Testis (tissue), 3 donors: Measurements from ENCODE around the gene METTL26. TPM values are rescaled to one million over a fixed set of nuclear protein-coding genes. Genes with fewer than 3 reads are reported as not detected.
A peak's percentile ranks its signal among the peaks of the same experiment; 100 is the strongest.

ENCODE experiments used
- DNase-seq: peaks from one replicate; pipeline ENCODE4 v3.0.0-alpha.2; 2019
- H3K27ac ChIP-seq, 2 donors: fragments of 200-600 bp; sonication (generic); one replicate each; pipeline ENCODE4 v1.5.1; 2019
- H3K27me3 ChIP-seq: fragments of 200-600 bp; sonication (generic); one replicate; pipeline ENCODE4 v1.5.1; 2019
- H3K36me3 ChIP-seq: fragments of 200-600 bp; sonication (generic); one replicate; pipeline ENCODE4 v1.5.1; 2017; ENCODE audit warnings: low read depth; ENCODE audit errors: missing control alignments
- H3K4me1 ChIP-seq: fragments of 200-600 bp; sonication (generic); one replicate; pipeline ENCODE4 v1.5.1; 2019
- H3K4me3 ChIP-seq, 2 donors: fragments of 200-600 bp; sonication (generic); one replicate each; pipeline ENCODE4 v1.5.1; 2017 to 2019
- H3K9me3 ChIP-seq: fragments of 200-600 bp; sonication (generic); one replicate; pipeline ENCODE4 v1.5.1; 2017
- CTCF ChIP-seq, 3 experiments: fragments of 450-650 bp in 2 of 3; fragments of 200-600 bp in 1 of 3; sonication (generic) in 1 of 3; IDR thresholded peaks; one replicate each; pipeline ENCODE4 v1.5.1; 2016 to 2019; ENCODE audit warnings: antibody characterized with exemption in 3 of 3, mild to moderate bottlenecking in 2 of 3, moderate library complexity in 1 of 3
- POLR2A ChIP-seq: fragments of 450-650 bp; IDR thresholded peaks from one replicate; pipeline ENCODE4 v1.6.1; 2017; ENCODE audit warnings: antibody characterized with exemption, mild to moderate bottlenecking, moderate library complexity
- WGBS, 2 donors: methylation state at CpG; one replicate each; pipeline ENCODE4 v1.1.5; 2018; 5-methylcytosine and 5-hydroxymethylcytosine counted together
- intact Hi-C: fragments of 100-400 bp; cut with DNase I; formaldehyde crosslinking; loops from one replicate; pipeline ENCODE4 v1.15.1; 2023; ENCODE audit warnings: low total_unique reads
- polyA plus RNA-seq: library from polyadenylated mRNA; stranded (reverse); fragments of 350-450 nt; fragmentation: Illumina TruSeq; extraction: RNeasy Lipid Tissue Mini Kit (QIAGEN cat#74804); gene quantifications from one replicate; pipeline ENCODE4 v1.2.3, GENCODE V29; 2014; ENCODE audit warnings: low read depth, low replicate concordance; ENCODE audit not compliant: insufficient read depth
- total RNA-seq, 2 donors: library from RNA; depleted of rRNA; stranded (reverse); fragments of >200 nt; gene quantifications; one replicate each; pipeline ENCODE4 v1.2.3, GENCODE V29; 2016

METTL26 gene
- total and polyA plus RNA-seq, 3 donors from 2014 or later = 72.1 to 185 (median 161) TPM

GRCh38 chr16:662597-662996, 26.5 kb upstream of the METTL26 start:
- Histone ChIP-seq H3K27me3 (no peaks in the 10 kb centered on the region), H3K9me3 (no peaks in the 10 kb centered on the region), H3K36me3 (no peaks in the 10 kb centered on the region), H3K4me1 (peaks cover 15% of the 10 kb centered on the region), H3K4me3 (no peak overlapping the region), H3K27ac (no peak overlapping the region)
- no peak for DNase-seq
- intact Hi-C loops = loop anchor here (10.0 kb wide), 1 partner anchor 78 kb away; no protein-coding TSS in a partner anchor
- TF ChIP-seq POLR2A (no peak), CTCF (IDR thresholded peaks at IDR 0.05) (no peak)
- 90 to 96% methylated on average over 12 to 20 of the region's 21 CpGs for WGBS, 2 donors

- intact Hi-C loops = loop anchor here (10.0 kb wide), 1 partner anchor 77 kb away; no protein-coding TSS in a partner anchor
- TF ChIP-seq POLR2A = no peak
- no peak for TF ChIP-seq CTCF (IDR thresholded peaks at IDR 0.05)
- Histone ChIP-seq H3K9me3 (no peaks in the 10 kb centered on the region), H3K27me3 (no peaks in the 10 kb centered on the region), H3K4me3 (no peak overlapping the region), H3K36me3 (no peaks in the 10 kb centered on the region), H3K27ac (no peak overlapping the region), H3K4me1 (peaks cover 12% of the 10 kb centered on the region)
- no peak for DNase-seq
- 92 to 95% methylated on average over 14 to 19 of the region's 19 CpGs for WGBS, 2 donors
These were observed 26.0 kb upstream of the METTL26 start for GRCh38 chr16:662095-662494.

- Histone ChIP-seq H3K9me3 (no peaks in the 10 kb centered on the region), H3K27me3 (no peaks in the 10 kb centered on the region), H3K4me3 (no peak overlapping the region), H3K27ac (peak overlapping the region in 1 of 2 donors; percentile 55), H3K4me1 (peaks cover 12% of the 10 kb centered on the region), H3K36me3 (no peaks in the 10 kb centered on the region)
- TF ChIP-seq POLR2A = no peak
- TF ChIP-seq CTCF (IDR thresholded peaks at IDR 0.05) = no peak
- DNase-seq = no peak
- 49 to 72% methylated on average over 12 to 35 of the region's 35 CpGs for WGBS, 2 donors
- intact Hi-C loops = loop anchor here (10.0 kb wide), 1 partner anchor 77 kb away; no protein-coding TSS in a partner anchor
These were observed 25.2 kb upstream of the METTL26 start for GRCh38 chr16:661184-661821.

GRCh38 chr16:660459-661183, 24.5 kb upstream of the METTL26 start:
- H3K4me3 ChIP-seq = no peak overlapping the region
- H3K4me1 ChIP-seq = peaks cover 12% of the 10 kb centered on the region

More at GRCh38 chr16:660459-661183, 24.5 kb upstream of the METTL26 start:
- peak overlapping the region; percentile 15 to 36 for H3K27ac ChIP-seq
- H3K27me3 ChIP-seq = no peaks in the 10 kb centered on the region
- peak; percentile 44 to 57 (median 46) for TF ChIP-seq CTCF (IDR thresholded peaks at IDR 0.05)
- TF ChIP-seq POLR2A = no peak
- no peaks in the 10 kb centered on the region for H3K36me3 ChIP-seq
- DNase-seq = peak; percentile 94
- no peaks in the 10 kb centered on the region for H3K9me3 ChIP-seq
- 24 to 37% methylated on average over 3 to 41 of the region's 43 CpGs for whole genome bisulfite sequencing, 2 donors
- intact Hi-C loops = loop anchor here (10.0 kb wide), 1 partner anchor 76 kb away; no protein-coding TSS in a partner anchor
